H1 (cell line): ENCODE data around the gene NAT9. TPM values are rescaled to one million over a fixed set of nuclear protein-coding genes. Genes with fewer than 3 reads are reported as not detected.

Source experiments
- CTCF ChIA-PET: fragments of 300-600 bp; sonication (Branson Sonifier 250); formaldehyde crosslinking; loops from one replicate; lab custom pipeline; 2021; ENCODE audit not compliant: partially characterized antibody; lab: Charles Lee
- POLR2A ChIA-PET: fragments of 300-600 bp; sonication (Branson Sonifier 250); formaldehyde crosslinking; loops from one replicate; lab custom pipeline; 2021; ENCODE audit warnings: inconsistent platforms; ENCODE audit not compliant: partially characterized antibody; lab: Charles Lee
- DNase-seq, 2 experiments: peaks; one replicate each; pipeline versions ENCODE4 v3.0.0 to v3.0.0-alpha.2; 2010 to 2022; ENCODE audit warnings: low spot score in 2 of 2, low read depth in 1 of 2, mixed read lengths in 1 of 2
- FAIRE-seq: peaks from 2 replicates; lab custom pipeline; 2011; peaks lifted over from hg19 to GRCh38; lab: Jason Lieb, UNC
- H2AFZ ChIP-seq: 2 replicates; pipeline ENCODE4 v1.8.1; 2012; ENCODE audit warnings: low read length, inconsistent platforms
- H2AK5ac ChIP-seq: 2 replicates; pipeline ENCODE4 v1.6.1; 2013; ENCODE audit warnings: low read depth, low read length
- H2BK120ac ChIP-seq: replicated peaks from 2 replicates; pipeline ENCODE3; 2013; ENCODE audit warnings: low read depth, low read length, inconsistent platforms
- H2BK12ac ChIP-seq: 2 replicates; pipeline ENCODE4 v1.6.1; 2013; ENCODE audit warnings: low read depth, low read length
- H2BK15ac ChIP-seq: 2 replicates; pipeline ENCODE4 v1.6.1; 2013; ENCODE audit warnings: low read length
- H2BK20ac ChIP-seq: 2 replicates; pipeline ENCODE4 v1.6.1; 2013; ENCODE audit warnings: low read length
- H2BK5ac ChIP-seq: 2 replicates; pipeline ENCODE4 v1.6.1; 2013; ENCODE audit warnings: low read depth, low read length
- H3K14ac ChIP-seq: 2 replicates; pipeline ENCODE4 v1.6.1; 2013; ENCODE audit warnings: inconsistent platforms; ENCODE audit not compliant: insufficient read length
- H3K18ac ChIP-seq: 2 replicates; pipeline ENCODE4 v1.6.1; 2013; ENCODE audit warnings: low read length; ENCODE audit errors: extremely low read depth
- H3K23ac ChIP-seq: 2 replicates; pipeline ENCODE4 v1.6.1; 2013; ENCODE audit warnings: inconsistent platforms; ENCODE audit not compliant: insufficient read length
- H3K23me2 ChIP-seq: 2 replicates; pipeline ENCODE4 v1.6.1; 2013; ENCODE audit warnings: low read depth, low read length
- H3K27ac ChIP-seq: 2 replicates; pipeline ENCODE4 v1.6.1; 2011; ENCODE audit warnings: low read depth, low read length, inconsistent platforms
- H3K27me3 ChIP-seq, 4 experiments: replicated peaks in 1 of 4; 1 replicate in 1 of 4; 2 replicates in 3 of 4; pipeline versions ENCODE4 v1.6.1 to v1.8.1; 2011 to 2013; ENCODE audit warnings: low read length in 3 of 4, mild to moderate bottlenecking in 3 of 4, inconsistent platforms in 2 of 4, mixed read lengths in 2 of 4, moderate library complexity in 1 of 4; ENCODE audit not compliant: control insufficient read depth in 3 of 4, insufficient read depth in 3 of 4; ENCODE audit errors: extremely low read depth in 1 of 4
- H3K36me3 ChIP-seq, 4 experiments: 2 replicates each; pipeline versions ENCODE4 v1.6.1 to v1.8.1; 2011 to 2013; ENCODE audit warnings: mild to moderate bottlenecking in 4 of 4, low read length in 3 of 4, moderate library complexity in 2 of 4, control low read depth in 1 of 4, inconsistent platforms in 1 of 4; ENCODE audit not compliant: insufficient read depth in 4 of 4, control insufficient read depth in 2 of 4
- H3K4ac ChIP-seq: replicated peaks from 2 replicates; pipeline ENCODE3; 2013; ENCODE audit warnings: low read length, low read depth, mixed read lengths, inconsistent platforms; ENCODE audit not compliant: insufficient read length
- H3K4me1 ChIP-seq, 4 experiments: replicated peaks in 1 of 4; 1 replicate in 1 of 4; 2 replicates in 3 of 4; pipeline versions ENCODE4 v1.6.1 to v1.8.1; 2011 to 2013; ENCODE audit warnings: low read length in 3 of 4, inconsistent platforms in 2 of 4, mixed read lengths in 1 of 4; ENCODE audit not compliant: insufficient read depth in 4 of 4, control insufficient read depth in 3 of 4
- H3K4me2 ChIP-seq, 2 experiments: 2 replicates each; pipeline versions ENCODE4 v1.6.1 to v1.8.1; 2011 to 2013; ENCODE audit warnings: low read depth in 2 of 2, low read length in 2 of 2, control low read depth in 1 of 2, inconsistent platforms in 1 of 2, mild to moderate bottlenecking in 1 of 2; ENCODE audit not compliant: insufficient read depth in 1 of 2
- H3K4me3 ChIP-seq, 4 experiments: fragments of 200-600, 300-600 bp in 1 of 4; sonication (generic), shearing (Covaris generic), sonication (Bioruptor Twin) in 1 of 4; 2 replicates each; pipeline versions ENCODE4 v1.5.1 to v1.8.1; 2011 to 2016; ENCODE audit warnings: low read length in 4 of 4, low read depth in 3 of 4, control low read depth in 2 of 4, inconsistent platforms in 2 of 4, mild to moderate bottlenecking in 2 of 4, mixed read lengths in 1 of 4, moderate library complexity in 1 of 4; ENCODE audit not compliant: insufficient read depth in 2 of 4; ENCODE audit errors: extremely low read depth in 1 of 4
- H3K56ac ChIP-seq: replicated peaks from 2 replicates; pipeline ENCODE3; 2013; ENCODE audit warnings: low read depth, mild to moderate bottlenecking, mixed read lengths, low read length, inconsistent platforms; ENCODE audit not compliant: insufficient read length
- H3K79me1 ChIP-seq: 2 replicates; pipeline ENCODE4 v1.6.1; 2013; ENCODE audit warnings: low read depth, low read length, control low read depth
- H3K79me2 ChIP-seq, 2 experiments: 2 replicates each; pipeline versions ENCODE4 v1.6.1 to v1.8.1; 2012 to 2013; ENCODE audit warnings: low read length in 2 of 2, mild to moderate bottlenecking in 2 of 2, inconsistent platforms in 1 of 2; ENCODE audit not compliant: insufficient read depth in 2 of 2, control insufficient read depth in 1 of 2
- H3K9ac ChIP-seq, 4 experiments: replicated peaks in 1 of 4; 1 replicate in 1 of 4; 2 replicates in 3 of 4; pipeline versions ENCODE4 v1.6.1 to v1.8.1; 2011 to 2013; ENCODE audit warnings: low read depth in 3 of 4, low read length in 3 of 4, control low read depth in 2 of 4, mild to moderate bottlenecking in 2 of 4, moderate library complexity in 2 of 4, inconsistent platforms in 1 of 4; ENCODE audit errors: extremely low read depth in 1 of 4
- H3K9me3 ChIP-seq, 2 experiments: 2 replicates each; pipeline versions ENCODE4 v1.6.1 to v1.8.1; 2012 to 2013; ENCODE audit warnings: mild to moderate bottlenecking in 2 of 2, moderate library complexity in 2 of 2, control low read depth in 1 of 2, inconsistent platforms in 1 of 2, low read depth in 1 of 2, low read length in 1 of 2, mixed read lengths in 1 of 2; ENCODE audit not compliant: insufficient read depth in 2 of 2
- H4K20me1 ChIP-seq, 2 experiments: replicated peaks in 1 of 2; 2 replicates each; pipeline versions ENCODE3 to v1.8.1; 2011 to 2013; ENCODE audit warnings: inconsistent platforms in 2 of 2, low read length in 2 of 2, mild to moderate bottlenecking in 1 of 2; ENCODE audit not compliant: insufficient read depth in 2 of 2, control insufficient read depth in 1 of 2
- H4K5ac ChIP-seq: 2 replicates; pipeline ENCODE4 v1.6.1; 2013; ENCODE audit warnings: low read length, low read depth, mixed read lengths, inconsistent platforms; ENCODE audit not compliant: insufficient read length
- H4K8ac ChIP-seq: 2 replicates; pipeline ENCODE4 v1.8.0; 2013; ENCODE audit warnings: mild to moderate bottlenecking, moderate library complexity, low read length, inconsistent platforms; ENCODE audit not compliant: insufficient read depth; ENCODE audit errors: extremely low read depth
- H4K91ac ChIP-seq: replicated peaks from 2 replicates; pipeline ENCODE3; 2013; ENCODE audit warnings: low read length, mixed read lengths, inconsistent platforms; ENCODE audit not compliant: insufficient read length
- GABPA ChIP-seq: IDR thresholded peaks from 2 replicates; pipeline ENCODE4 v1.6.1; 2011; ENCODE audit warnings: mild to moderate bottlenecking, low read length, moderate library complexity, borderline replicate concordance; ENCODE audit not compliant: insufficient read depth
- RAD21 ChIP-seq, 2 experiments: IDR thresholded peaks in 1 of 2; conservative IDR thresholded peaks in 1 of 2; 2 replicates each; pipeline ENCODE4 v1.6.1; 2011; ENCODE audit warnings: low read depth in 2 of 2, low read length in 2 of 2, improper control_type of control experiment in 1 of 2, inconsistent platforms in 1 of 2, mild to moderate bottlenecking in 1 of 2, moderate library complexity in 1 of 2
- WGBS, 2 experiments: shearing (Covaris generic) in 1 of 2; methylation state at CpG; one replicate each; pipeline versions ENCODE4 v1.1.6 to v1.1.7; 2013 to 2015; ENCODE audit warnings: low lambda C conversion rate in 2 of 2, mixed read lengths in 2 of 2, inconsistent platforms in 1 of 2, low coverage in 1 of 2, missing lambda C conversion rate in 1 of 2; ENCODE audit not compliant: insufficient replicate concordance in 2 of 2, insufficient coverage in 1 of 2, insufficient read length in 1 of 2; ENCODE audit errors: extremely low coverage in 1 of 2, missing lambda C conversion rate in 1 of 2; 5-methylcytosine and 5-hydroxymethylcytosine counted together
- polyA plus RNA-seq, 7 experiments: library from polyadenylated mRNA; depleted of rRNA in 3 of 7; stranded (reverse) in 5 of 7; unstranded in 2 of 7; fragments of >200 nt in 5 of 7; fragments of 200-250 nt in 2 of 7; gene quantifications; 1 replicate in 5 of 7; 2 replicates in 1 of 7; 4 replicates in 1 of 7; pipeline versions ENCODE4 v1.2.1 to v1.2.3, GENCODE V29; 2011 to 2013; ENCODE audit warnings: missing spikeins in 2 of 7, mixed read lengths in 2 of 7
- total RNA-seq: library from RNA; stranded (reverse); fragmentation: NEBNext Ultra II Directional; extraction: Animal tissue kit (Norgen Biotek cat#: 25700); gene quantifications from 2 replicates; pipeline ENCODE4 v1.2.1, GENCODE V29; 2021
- TF ChIP-seq, protein P1 (sequence below): IDR thresholded peaks from 2 replicates; pipeline ENCODE4 v1.6.1; 2012; ENCODE audit warnings: inconsistent platforms
- TF ChIP-seq, protein P2 (sequence below), 3 experiments: IDR thresholded peaks; 1 replicate in 2 of 3; 2 replicates in 1 of 3; pipeline versions ENCODE4 v1.5.1 to v1.6.1; 2011; ENCODE audit warnings: low read length in 3 of 3, mild to moderate bottlenecking in 3 of 3, inconsistent platforms in 2 of 3, low read depth in 1 of 3, moderate library complexity in 1 of 3; ENCODE audit not compliant: insufficient read depth in 1 of 3; ENCODE audit errors: control extremely low read depth in 1 of 3
- TF ChIP-seq, protein P3 (sequence below): IDR thresholded peaks from 2 replicates; pipeline ENCODE4 v1.6.1; 2012; ENCODE audit warnings: low read length, inconsistent platforms

Gene NAT9
- total and polyA plus RNA-seq, 2 of the 8 experiments (the other 6 are each of a cell fraction or from before 2014, with no cell fraction given) = 32.3 to 42.7 TPM

DNA sequence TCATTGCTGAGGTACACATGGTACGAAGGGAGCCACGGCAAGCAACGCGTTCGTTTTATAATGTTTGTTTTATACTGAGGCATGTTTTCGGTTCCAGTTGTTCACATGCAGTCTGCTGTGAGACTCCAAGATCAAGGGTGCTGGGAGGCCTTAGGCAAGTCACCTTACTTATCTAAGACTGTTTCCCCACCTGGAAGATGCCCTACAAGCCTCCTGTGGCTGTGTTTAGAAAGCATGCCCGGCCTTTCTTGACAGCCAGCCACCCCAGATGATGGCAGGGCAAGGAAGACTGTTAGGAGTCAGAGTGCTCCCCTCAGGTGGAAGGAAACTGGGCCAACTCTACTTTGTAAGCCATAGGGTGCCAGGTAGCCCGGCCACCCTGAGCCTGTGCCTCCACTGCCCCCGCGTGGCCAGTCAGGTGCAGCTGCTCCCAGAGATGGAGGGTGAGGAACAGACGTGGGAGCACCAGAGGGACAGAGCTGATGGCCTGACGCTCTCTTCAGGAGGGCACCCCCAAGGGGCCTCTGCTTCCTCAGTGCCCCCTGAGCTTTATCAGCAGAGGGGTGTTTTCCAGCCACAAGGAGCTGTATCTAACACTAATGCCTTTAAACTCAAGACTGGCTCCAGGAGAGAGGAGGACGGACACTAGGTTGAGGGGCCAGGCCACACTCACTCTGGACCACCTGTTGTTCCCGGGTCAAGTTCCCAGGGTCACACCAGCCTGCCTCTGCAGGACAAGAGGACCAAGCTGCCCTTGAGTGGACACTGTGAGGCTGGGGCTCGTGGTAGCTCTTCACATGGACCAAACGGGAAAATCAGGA lies 5.4 kb downstream of the NAT9 start:
- no peak overlapping the region for H3K4me2 ChIP-seq
- H2AK5ac ChIP-seq = no peak overlapping the region
- H3K79me2 ChIP-seq = peaks cover 0 to 8% of the 10 kb centered on the region in 2 experiments; a peak in 1 of 4 replicates
- peaks cover 0 to 2% (median under 1%) of the 10 kb centered on the region in 4 experiments; a peak in 3 of 7 replicates for H3K4me1 ChIP-seq
- H2BK120ac ChIP-seq = no peak overlapping the region
- no peak overlapping the region for H2AFZ ChIP-seq
- H3K9me3 ChIP-seq = no peaks in the 10 kb centered on the region
- no peak overlapping the region for H3K56ac ChIP-seq
- CTCF ChIA-PET = interaction anchor here (0.7 to 99.6 kb wide), 19 partner anchors 9 to 391 kb away, joined by 3 to 2981 read pairs (median 8); partner anchors contain the start of genes FDXR, GRIN2C, NHERF1 and RAB37
- H2BK20ac ChIP-seq = no peak overlapping the region
- peak in 1 of 2 experiments; percentile 82 for DNase-seq
- no peak overlapping the region for H4K8ac ChIP-seq
- no peak overlapping the region for H4K5ac ChIP-seq
- H4K91ac ChIP-seq = no peak overlapping the region
- no peak overlapping the region for H3K23ac ChIP-seq
- H4K20me1 ChIP-seq = peaks cover 7 to 10% of the 10 kb centered on the region in 2 experiments
- H3K9ac ChIP-seq = no peak overlapping the region; a peak in 1 of 7 replicates
- no peak overlapping the region for H2BK12ac ChIP-seq
- POLR2A ChIA-PET = interaction anchor here (0.9 to 3.8 kb wide), 9 partner anchors 10 to 92 kb away, joined by 3 to 44 read pairs (median 4); partner anchors contain the start of gene RAB37
- H3K18ac ChIP-seq = no peak overlapping the region
- FAIRE-seq = no peak
- peaks cover 5% of the 10 kb centered on the region; the same call in 1 of the 2 replicates for H3K79me1 ChIP-seq
- 70% methylated on average over 16 of the region's 16 CpGs; no CpG with 5 or more reads in 1 of the 2 experiments for WGBS, 2 experiments
- H3K27me3 ChIP-seq = no peaks in the 10 kb centered on the region
- H3K4me3 ChIP-seq = no peak overlapping the region
- no peak overlapping the region for H3K4ac ChIP-seq
- peaks cover 4% of the 10 kb centered on the region for H3K23me2 ChIP-seq
- H3K27ac ChIP-seq = no peak overlapping the region; the same call in 1 of the 2 replicates
- H2BK5ac ChIP-seq = no peak overlapping the region
- H3K14ac ChIP-seq = no peak overlapping the region
- no peak overlapping the region for H2BK15ac ChIP-seq
- peaks cover 2 to 40% (median 19%) of the 10 kb centered on the region in 4 experiments; a peak in 6 of 8 replicates for H3K36me3 ChIP-seq
- TF ChIP-seq RAD21 (IDR thresholded peaks at IDR 0.05 in 1 of 2, conservative IDR thresholded peaks at IDR 0.05 in 1 of 2; ENCODE audit: low read depth in 2 of 2, low read length in 2 of 2) (peak; percentile 96), GABPA (peak; percentile 66; the same call in 1 of the 2 replicates)
- TF ChIP-seq, protein P1, sequence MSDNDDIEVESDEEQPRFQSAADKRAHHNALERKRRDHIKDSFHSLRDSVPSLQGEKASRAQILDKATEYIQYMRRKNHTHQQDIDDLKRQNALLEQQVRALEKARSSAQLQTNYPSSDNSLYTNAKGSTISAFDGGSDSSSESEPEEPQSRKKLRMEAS = peak; percentile 28; the same call in 1 of the 2 replicates
- TF ChIP-seq, protein P2, sequence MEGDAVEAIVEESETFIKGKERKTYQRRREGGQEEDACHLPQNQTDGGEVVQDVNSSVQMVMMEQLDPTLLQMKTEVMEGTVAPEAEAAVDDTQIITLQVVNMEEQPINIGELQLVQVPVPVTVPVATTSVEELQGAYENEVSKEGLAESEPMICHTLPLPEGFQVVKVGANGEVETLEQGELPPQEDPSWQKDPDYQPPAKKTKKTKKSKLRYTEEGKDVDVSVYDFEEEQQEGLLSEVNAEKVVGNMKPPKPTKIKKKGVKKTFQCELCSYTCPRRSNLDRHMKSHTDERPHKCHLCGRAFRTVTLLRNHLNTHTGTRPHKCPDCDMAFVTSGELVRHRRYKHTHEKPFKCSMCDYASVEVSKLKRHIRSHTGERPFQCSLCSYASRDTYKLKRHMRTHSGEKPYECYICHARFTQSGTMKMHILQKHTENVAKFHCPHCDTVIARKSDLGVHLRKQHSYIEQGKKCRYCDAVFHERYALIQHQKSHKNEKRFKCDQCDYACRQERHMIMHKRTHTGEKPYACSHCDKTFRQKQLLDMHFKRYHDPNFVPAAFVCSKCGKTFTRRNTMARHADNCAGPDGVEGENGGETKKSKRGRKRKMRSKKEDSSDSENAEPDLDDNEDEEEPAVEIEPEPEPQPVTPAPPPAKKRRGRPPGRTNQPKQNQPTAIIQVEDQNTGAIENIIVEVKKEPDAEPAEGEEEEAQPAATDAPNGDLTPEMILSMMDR (IDR thresholded peaks at IDR 0.05; ENCODE audit: control extremely low read depth in 1 of 3, insufficient read depth in 1 of 3, low read depth in 1 of 3, low read length in 3 of 3) = peak; percentile 93 to 99 (median 96)
- TF ChIP-seq, protein P3, sequence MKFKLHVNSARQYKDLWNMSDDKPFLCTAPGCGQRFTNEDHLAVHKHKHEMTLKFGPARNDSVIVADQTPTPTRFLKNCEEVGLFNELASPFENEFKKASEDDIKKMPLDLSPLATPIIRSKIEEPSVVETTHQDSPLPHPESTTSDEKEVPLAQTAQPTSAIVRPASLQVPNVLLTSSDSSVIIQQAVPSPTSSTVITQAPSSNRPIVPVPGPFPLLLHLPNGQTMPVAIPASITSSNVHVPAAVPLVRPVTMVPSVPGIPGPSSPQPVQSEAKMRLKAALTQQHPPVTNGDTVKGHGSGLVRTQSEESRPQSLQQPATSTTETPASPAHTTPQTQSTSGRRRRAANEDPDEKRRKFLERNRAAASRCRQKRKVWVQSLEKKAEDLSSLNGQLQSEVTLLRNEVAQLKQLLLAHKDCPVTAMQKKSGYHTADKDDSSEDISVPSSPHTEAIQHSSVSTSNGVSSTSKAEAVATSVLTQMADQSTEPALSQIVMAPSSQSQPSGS = peak; percentile 44; the same call in 1 of the 2 replicates
